ENCODE results near the gene NCOR1. TPM values are rescaled to one million over a fixed set of nuclear protein-coding genes. Genes with fewer than 3 reads are reported as not detected.

NCOR1 gene
- polyA plus RNA-seq, 3 donors from 2014 or later = 18.8 to 192 (median 35.0) TPM

DNA sequence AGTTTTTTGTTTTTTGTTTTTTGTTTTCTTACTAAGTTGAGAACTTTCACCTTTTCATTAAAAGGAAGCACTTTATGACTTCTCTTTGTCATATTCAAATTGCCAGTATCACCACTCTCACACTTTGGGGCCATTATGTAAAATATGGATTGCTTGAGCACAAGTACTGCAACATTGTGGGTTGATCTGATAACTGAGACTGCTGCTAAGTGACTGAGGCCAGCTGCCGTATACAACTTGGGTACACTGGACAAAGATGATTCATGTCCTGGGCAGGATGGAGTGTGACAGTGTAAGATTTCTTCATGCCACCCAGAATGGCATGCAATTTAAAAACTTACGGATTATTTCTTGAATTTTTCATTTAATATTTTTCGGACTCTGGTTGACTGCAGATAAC is 207.9 kb downstream of the NCOR1 start:
- no peak for DNase-seq
- peaks cover 0 to 6% (median 6%) of the 10 kb centered on the region in 3 donors for H3K27me3 Mint-ChIP-seq (ENCODE audit: low read depth in 3 of 3)
- H3K27ac Mint-ChIP-seq = peak overlapping the region in 2 of 6 donors; percentile 4 to 41
- no peaks in the 10 kb centered on the region for H3K9me3 Mint-ChIP-seq
- no peak overlapping the region for H3K4me3 Mint-ChIP-seq
- peaks cover 0 to 2% of the 10 kb centered on the region in 2 donors for H3K4me1 Mint-ChIP-seq
- H3K36me3 Mint-ChIP-seq = peaks cover 16 to 53% (median 23%) of the 10 kb centered on the region in 3 donors

DNA sequence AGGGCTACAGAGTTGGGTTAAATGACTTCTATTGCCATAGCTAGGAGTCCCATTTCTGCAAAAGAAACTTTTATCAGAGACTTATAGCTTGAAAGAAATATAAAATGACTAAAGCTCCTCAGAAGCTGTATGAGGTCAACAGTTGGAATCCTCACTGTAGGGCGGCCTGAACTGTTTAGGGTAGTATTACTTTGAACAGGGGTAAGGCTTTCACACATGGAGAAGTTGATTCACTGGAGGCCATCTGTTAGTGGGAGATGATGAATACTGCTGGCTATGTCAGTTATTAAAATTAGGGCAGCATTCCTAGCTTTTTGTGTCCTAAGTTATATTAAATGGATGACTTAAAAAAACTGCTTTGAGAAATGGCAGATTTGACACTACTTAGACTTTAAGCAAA is 209.7 kb downstream of the NCOR1 start:
- Mint-ChIP-seq H3K36me3 (peaks cover 16 to 55% (median 23%) of the 10 kb centered on the region in 3 donors), H3K27me3 (ENCODE audit: low read depth in 3 of 3) (peaks cover 0 to 5% (median 3%) of the 10 kb centered on the region in 3 donors), H3K9me3 (no peaks in the 10 kb centered on the region), H3K4me3 (no peak overlapping the region), H3K27ac (no peak overlapping the region), H3K4me1 (peaks cover 16 to 18% of the 10 kb centered on the region in 2 donors)
- DNase-seq = no peak

DNA sequence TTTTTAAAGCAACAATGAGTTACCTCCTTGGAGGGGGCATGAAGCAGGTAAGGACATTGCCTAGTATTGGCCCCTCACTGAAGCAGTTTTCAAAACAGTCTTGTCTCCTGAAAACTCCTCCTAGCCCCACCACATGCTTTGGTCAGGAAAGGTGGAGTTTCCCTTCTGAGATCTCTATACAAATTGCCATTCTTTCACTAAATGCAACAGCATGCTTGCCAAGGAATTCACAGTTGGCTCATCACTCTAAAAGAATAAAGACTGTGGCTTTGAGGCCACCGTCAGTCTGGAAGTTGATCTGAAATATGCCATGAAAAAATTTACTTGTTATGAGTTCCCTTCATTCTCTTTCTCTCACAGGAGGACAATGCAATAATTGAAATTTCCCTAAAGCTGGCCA is 211.5 kb downstream of the NCOR1 start:
- Mint-ChIP-seq H3K27me3 (ENCODE audit: low read depth in 3 of 3) (peaks cover 5 to 12% (median 5%) of the 10 kb centered on the region in 3 donors), H3K4me3 (no peak overlapping the region), H3K9me3 (no peaks in the 10 kb centered on the region), H3K27ac (peak overlapping the region in 1 of 6 donors; percentile 63), H3K4me1 (peaks cover 28 to 29% of the 10 kb centered on the region in 2 donors), H3K36me3 (peaks cover 13 to 53% (median 20%) of the 10 kb centered on the region in 3 donors)
- DNase-seq = no peak

DNA sequence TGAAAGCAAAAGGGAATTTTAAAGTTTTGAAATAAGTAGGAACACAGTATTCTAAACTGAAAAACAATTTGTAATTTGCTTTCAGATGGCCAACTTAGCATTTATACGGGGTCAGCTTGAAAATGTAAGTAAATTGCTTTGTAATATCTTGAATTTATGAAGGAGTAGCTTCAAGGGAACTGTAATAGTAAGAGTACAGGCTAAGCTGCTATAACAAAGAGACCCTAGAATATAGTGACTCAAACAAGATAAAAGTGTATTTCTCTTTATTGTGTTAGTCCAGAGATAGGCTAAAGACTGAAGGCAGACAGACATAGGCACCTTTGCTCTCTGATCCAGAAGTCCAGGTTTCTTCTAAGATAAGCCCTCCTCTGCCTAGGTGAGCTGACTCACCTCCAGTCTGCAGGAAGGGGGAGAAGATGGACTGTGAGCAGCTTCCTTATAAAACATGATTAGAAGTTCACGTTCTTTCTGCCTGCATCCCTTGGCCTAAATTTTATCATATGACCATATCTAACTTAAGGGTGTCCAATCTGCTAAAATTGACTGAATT is 212.6 kb downstream of the NCOR1 start:
- H3K27ac Mint-ChIP-seq = no peak overlapping the region
- no peak overlapping the region for H3K4me3 Mint-ChIP-seq
- H3K4me1 Mint-ChIP-seq = peaks cover 29 to 35% of the 10 kb centered on the region in 2 donors
- no peaks in the 10 kb centered on the region for H3K9me3 Mint-ChIP-seq
- H3K27me3 Mint-ChIP-seq (ENCODE audit: low read depth in 3 of 3) = peaks cover 5 to 18% (median 5%) of the 10 kb centered on the region in 3 donors
- no peak for DNase-seq
- peaks cover 3 to 43% (median 9%) of the 10 kb centered on the region in 3 donors for H3K36me3 Mint-ChIP-seq

DNA sequence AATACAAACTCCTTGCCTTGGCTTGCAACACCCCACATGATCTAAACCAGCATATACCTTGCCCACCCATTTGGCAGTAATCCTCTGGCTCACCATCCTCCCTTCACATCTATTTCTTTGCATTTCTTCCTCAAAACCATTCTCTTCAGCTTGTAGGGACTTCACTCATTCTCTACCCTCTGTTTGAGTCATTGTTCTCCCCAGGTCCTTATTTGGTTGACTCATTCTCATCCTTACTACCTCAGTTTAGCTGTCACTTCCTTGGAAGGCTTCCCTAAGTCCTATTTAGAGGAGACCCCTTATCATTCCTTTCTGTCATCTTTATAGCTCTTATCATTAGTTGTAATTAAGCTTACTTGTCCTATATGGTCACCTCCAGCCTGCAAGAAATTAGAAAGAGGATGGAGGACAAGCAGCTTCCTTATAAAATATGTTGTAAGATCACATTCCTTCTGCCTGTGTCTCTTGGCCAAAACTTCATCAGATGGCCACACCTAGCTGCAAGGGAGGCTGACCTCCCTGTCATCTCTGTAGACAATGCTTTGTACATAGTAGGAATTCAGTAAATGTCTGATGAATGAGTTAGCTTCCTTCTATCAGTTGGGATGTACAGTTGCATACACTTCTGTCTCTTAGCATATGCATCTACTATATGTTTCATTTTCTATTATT is 214.0 kb downstream of the NCOR1 start:
- H3K36me3 Mint-ChIP-seq = peaks cover 3 to 30% (median 5%) of the 10 kb centered on the region in 3 donors
- no peaks in the 10 kb centered on the region for H3K9me3 Mint-ChIP-seq
- H3K27me3 Mint-ChIP-seq (ENCODE audit: low read depth in 3 of 3) = peaks cover 2 to 18% (median 5%) of the 10 kb centered on the region in 3 donors
- no peak for DNase-seq
- H3K27ac Mint-ChIP-seq = peak overlapping the region; percentile 92 to 98 (median 94)
- peaks cover 33 to 35% of the 10 kb centered on the region in 2 donors for H3K4me1 Mint-ChIP-seq
- peak overlapping the region; percentile 85 to 91 (median 88) for H3K4me3 Mint-ChIP-seq

DNA sequence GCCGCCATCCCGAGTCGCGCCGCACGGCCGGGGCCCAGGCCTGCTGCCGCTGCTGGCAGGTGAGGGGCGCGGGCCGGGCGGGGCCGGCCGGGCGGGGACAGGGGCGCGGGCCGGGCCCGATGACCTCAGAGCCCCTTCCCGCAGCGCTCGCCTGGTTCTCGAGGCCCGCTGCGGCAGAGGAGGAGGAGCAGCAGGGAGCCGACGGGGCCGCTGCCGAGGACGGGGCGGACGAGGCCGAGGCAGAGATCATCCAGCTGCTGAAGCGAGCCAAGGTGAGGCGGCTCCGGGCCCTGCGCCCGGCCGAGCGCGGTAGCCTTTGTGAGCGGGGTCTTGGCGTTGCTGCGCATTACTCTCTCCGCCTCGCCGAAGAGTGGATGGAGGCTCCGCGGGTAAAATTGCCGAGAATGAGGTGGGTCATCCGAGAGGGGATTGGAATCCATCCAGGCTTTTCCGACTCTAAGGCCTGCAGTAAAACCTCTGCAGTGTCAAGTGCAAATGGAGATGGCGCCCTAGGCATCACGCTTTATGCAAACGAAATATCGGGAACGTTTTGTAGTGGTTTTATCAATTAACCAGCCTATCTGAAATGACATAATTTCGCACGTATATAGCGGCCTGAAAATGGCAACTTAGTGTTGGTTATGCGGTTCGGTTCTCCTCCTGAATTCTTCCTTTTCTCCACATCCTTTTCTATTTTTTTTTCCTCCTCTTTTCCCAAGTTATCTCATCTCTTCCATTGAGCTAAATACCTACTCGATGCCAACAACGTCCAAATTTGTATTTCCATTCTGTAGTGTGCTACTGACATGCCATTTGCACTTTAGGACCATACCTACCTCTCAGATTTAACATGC is 215.1 kb downstream of the NCOR1 start:
- Mint-ChIP-seq H3K9me3 (no peaks in the 10 kb centered on the region), H3K36me3 (peaks cover 3 to 25% (median 5%) of the 10 kb centered on the region in 3 donors), H3K27ac (peak overlapping the region; percentile 92 to 98 (median 94)), H3K27me3 (ENCODE audit: low read depth in 3 of 3) (peaks cover 2 to 18% (median 5%) of the 10 kb centered on the region in 3 donors), H3K4me3 (peak overlapping the region; percentile 85 to 91 (median 88)), H3K4me1 (peaks cover 33 to 35% of the 10 kb centered on the region in 2 donors)
- no peak for DNase-seq

DNA sequence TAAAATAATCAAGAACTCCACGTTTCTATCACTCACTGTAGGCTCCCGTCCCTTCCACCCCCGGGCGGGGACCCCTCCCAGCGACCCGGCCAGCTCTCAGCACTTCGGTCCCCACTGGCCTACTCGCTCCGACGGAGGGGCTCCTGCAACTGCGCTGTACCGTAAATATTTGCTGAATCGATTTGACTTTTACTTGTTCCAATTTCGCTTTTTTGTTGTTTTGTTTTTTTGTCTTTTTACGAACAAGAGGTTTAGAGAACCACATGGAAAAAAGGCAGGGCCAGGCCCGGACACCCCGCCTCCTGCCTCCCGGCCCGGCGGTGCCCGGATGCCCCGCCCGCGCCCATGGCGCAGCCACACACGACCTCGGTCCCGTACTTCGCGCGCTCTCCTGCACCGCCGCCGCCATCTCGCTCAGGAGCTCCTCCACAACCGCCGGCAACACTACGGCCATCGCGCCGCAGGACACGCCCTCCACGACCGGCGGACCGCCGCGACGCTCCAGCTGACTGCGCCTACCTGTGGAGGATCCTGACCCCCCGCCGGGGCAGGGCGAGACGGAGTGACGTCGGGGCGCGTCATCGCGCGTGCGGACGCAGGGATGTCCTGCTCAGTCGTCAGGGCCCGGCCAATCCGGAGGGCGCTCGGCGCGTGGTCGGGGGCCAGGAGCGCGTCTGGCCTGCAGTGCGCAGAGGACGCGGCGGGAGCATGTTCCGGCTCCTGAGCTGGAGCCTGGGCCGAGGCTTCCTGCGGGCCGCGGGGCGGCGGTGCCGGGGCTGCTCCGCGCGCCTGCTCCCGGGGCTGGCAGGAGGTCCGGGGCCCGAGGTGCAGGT is 216.0 kb downstream of the NCOR1 start, which contains the start of the genes TTC19 and ZSWIM7:
TSS of gene TTC19 (plus strand) at position 684 of the 833 bp plus-strand sequence. CDS start at position 709, 25 bp downstream.
TSS of gene ZSWIM7 (minus strand) at position 564 of the 833 bp plus-strand sequence. CDS start at position 454, 110 bp downstream.
- H3K36me3 Mint-ChIP-seq = peaks cover 2 to 22% (median 3%) of the 10 kb centered on the region in 3 donors
- peak; percentile 94 to 95 (median 94) for DNase-seq
- H3K9me3 Mint-ChIP-seq = no peaks in the 10 kb centered on the region
- peaks cover 33 to 35% of the 10 kb centered on the region in 2 donors for H3K4me1 Mint-ChIP-seq
- peak within 1 kb of the TSS; percentile 92 to 97 (median 96) for H3K4me3 Mint-ChIP-seq
- H3K27ac Mint-ChIP-seq = peak within 1 kb of the TSS; percentile 97 to 99 (median 98)
- H3K27me3 Mint-ChIP-seq (ENCODE audit: low read depth in 3 of 3) = peaks cover 2 to 16% (median 5%) of the 10 kb centered on the region in 3 donors

DNA sequence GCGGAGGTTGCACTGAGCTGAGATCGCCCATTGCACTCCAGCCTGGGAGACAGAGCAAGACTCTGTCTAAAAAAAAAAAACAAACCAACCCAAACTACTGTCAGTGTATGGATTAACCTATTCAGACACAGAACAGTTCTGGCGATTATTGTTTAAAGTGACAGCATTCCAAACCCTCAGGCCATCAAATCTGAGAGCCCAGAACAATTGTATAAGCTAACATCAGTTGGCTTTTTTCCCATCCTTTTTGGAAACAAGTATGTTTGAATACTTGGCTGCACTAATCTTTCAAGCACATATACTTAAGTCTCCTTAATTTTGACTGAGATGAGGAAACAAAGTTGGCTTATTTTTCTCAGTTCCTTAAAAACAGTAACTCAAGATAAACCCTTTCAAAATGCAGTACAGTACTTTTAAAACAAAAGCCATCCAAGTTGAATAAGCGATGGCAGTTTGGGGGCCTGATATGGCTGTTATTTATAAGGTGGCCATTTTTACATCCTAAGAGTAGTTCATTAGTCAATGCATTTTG is 217.2 kb downstream of the NCOR1 start:
- peak overlapping the region; percentile 97 to 99 (median 98) for H3K27ac Mint-ChIP-seq
- no peak for DNase-seq
- peaks cover 2 to 16% (median 5%) of the 10 kb centered on the region in 3 donors for H3K27me3 Mint-ChIP-seq (ENCODE audit: low read depth in 3 of 3)
- peak overlapping the region in 4 of 5 donors; percentile 92 to 97 (median 96) for H3K4me3 Mint-ChIP-seq
- H3K4me1 Mint-ChIP-seq = peaks cover 33 to 35% of the 10 kb centered on the region in 2 donors
- H3K9me3 Mint-ChIP-seq = no peaks in the 10 kb centered on the region
- peaks cover 0 to 16% (median 0%) of the 10 kb centered on the region in 3 donors for H3K36me3 Mint-ChIP-seq

DNA sequence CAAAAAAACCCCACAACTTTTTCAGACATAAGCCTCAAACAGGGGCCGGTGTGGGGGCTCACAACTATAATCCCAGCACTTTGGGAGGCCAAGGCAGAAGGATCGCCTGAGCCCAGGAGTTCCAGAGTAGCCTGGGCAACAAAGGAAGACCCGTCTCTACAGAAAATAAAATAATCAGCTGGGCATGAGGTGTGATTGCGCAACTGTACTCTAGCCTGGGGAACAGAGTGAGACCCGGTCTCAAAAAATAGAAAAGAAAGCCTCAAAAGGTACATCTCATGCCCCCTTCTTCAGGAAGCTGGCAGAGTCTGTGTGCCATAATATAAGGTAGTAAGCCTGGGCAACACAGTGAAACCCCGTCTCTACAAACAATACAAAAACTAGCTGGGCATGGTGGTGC is 219.0 kb downstream of the NCOR1 start:
- H3K4me3 Mint-ChIP-seq = no peak overlapping the region

DNA sequence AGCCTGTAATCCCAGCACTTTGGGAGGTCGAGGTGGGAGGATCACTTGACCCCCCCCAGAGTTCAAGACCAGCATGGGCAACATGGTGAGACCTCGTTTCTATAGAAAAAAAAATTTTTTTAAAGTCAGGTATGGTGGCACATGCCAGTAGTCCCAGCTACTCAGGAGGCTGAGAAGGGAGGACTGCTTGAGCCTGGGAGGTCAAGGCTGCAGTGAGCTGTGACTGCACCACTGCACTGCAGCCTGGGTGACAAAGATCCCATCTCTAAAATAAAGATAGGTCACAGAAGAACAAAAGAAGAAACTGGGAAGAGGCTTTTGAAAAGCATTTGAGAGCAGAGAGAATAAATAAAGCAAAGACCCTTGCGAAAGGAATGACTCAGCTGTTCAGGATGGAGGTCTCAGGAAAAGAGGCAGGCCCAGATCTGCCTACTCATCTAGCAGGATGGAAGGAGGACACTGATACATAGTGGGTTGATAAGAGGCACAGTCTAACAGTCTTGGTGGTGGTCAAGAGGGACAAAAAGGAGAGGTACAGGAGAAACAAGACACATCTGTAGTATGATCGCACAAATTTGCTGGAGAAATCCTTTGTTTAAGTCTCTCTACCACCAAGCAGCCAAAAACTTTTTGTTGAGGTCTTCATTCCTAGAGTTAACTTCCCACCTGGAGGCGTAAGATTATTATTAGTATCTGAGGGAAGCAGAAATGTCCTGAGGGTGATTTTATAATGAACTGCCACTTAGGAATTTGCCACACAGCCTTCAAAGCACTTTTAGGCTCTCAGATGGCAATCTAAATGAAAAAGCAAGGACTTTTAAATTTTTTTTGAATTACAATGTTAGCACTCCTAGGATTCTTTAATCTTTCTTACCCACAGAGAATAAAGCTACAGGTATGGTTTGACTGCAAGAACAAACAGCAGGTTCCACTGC is 233.4 kb downstream of the NCOR1 start:
- peaks cover 0 to 4% (median 2%) of the 10 kb centered on the region in 3 donors for H3K27me3 Mint-ChIP-seq (ENCODE audit: low read depth in 3 of 3)
- peaks cover 21 to 55% (median 29%) of the 10 kb centered on the region in 3 donors for H3K36me3 Mint-ChIP-seq
- no peaks in the 10 kb centered on the region for H3K9me3 Mint-ChIP-seq
- H3K27ac Mint-ChIP-seq = peak overlapping the region in 3 of 6 donors; percentile 27 to 64 (median 59)
- H3K4me3 Mint-ChIP-seq = no peak overlapping the region
- no peak for DNase-seq
- H3K4me1 Mint-ChIP-seq = no peaks in the 10 kb centered on the region

More for the DNA sequence above, 219.0 kb downstream of the NCOR1 start:
- Mint-ChIP-seq H3K27ac (no peak overlapping the region), H3K4me1 (peaks cover 23 to 25% of the 10 kb centered on the region in 2 donors), H3K27me3 (ENCODE audit: low read depth in 3 of 3) (peaks cover 2 to 18% (median 5%) of the 10 kb centered on the region in 3 donors), H3K9me3 (no peaks in the 10 kb centered on the region), H3K36me3 (peaks cover 0 to 6% (median 1%) of the 10 kb centered on the region in 3 donors)
- no peak for DNase-seq

DNA sequence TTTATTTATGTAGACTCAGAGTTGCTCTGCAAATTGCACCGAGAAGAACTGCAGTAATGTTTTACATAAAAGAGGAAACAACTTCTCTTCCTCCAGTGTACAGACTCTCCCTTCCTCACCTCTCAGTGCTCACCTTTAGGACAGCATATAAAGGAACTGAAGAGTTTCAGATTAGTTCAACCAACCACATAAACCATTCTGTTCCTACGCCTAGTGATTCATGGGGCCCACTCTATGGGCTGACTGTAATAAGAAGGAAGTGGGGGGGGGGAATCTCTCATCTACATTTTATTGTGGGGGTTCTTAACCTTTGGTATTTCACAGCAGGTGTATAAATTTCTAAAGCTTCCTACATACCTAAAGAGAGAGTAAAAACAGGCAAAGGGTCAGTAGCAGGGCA is 234.1 kb downstream of the NCOR1 start:
- H3K27me3 Mint-ChIP-seq (ENCODE audit: low read depth in 3 of 3) = peaks cover 0 to 4% (median 2%) of the 10 kb centered on the region in 3 donors
- no peak for DNase-seq
- peak overlapping the region in 1 of 6 donors; percentile 29 for H3K27ac Mint-ChIP-seq
- peaks cover 16 to 52% (median 32%) of the 10 kb centered on the region in 3 donors for H3K36me3 Mint-ChIP-seq
- H3K9me3 Mint-ChIP-seq = no peaks in the 10 kb centered on the region
- no peaks in the 10 kb centered on the region for H3K4me1 Mint-ChIP-seq
- no peak overlapping the region for H3K4me3 Mint-ChIP-seq
